ENCODE data around the gene RPS14.

DNA sequence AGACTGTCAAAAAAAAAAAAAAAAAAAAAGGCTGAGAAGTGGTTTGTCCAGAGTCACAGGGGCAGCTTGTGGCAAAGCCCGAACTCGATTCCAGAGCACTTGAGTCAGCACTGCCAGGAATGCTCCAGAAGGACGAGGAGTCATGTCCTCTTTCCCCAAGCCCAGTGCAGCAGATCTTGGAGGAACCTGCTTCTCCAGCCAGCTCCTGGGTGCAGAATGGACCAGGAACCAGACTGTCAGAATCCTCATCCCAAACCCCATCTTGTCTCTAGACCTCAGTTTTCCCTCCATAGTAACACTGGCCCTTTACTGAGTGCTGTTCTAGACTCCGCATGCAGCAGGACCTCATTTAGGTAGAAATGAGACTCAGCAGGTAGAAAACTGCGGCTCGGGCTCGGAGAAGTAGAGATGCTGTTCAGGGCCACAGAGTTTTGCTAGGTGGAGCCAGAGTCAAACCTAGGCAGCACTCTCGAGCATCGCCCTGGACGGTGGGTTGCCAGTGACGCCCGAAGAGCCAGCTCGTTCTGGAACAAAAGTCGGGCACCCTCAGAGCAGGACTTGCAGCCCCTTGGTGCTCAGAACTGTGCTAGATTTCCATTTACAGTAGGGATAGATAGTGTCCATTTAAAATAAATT is 52.3 kb downstream of the RPS14 start:
- TF ChIP-seq, protein P1, sequence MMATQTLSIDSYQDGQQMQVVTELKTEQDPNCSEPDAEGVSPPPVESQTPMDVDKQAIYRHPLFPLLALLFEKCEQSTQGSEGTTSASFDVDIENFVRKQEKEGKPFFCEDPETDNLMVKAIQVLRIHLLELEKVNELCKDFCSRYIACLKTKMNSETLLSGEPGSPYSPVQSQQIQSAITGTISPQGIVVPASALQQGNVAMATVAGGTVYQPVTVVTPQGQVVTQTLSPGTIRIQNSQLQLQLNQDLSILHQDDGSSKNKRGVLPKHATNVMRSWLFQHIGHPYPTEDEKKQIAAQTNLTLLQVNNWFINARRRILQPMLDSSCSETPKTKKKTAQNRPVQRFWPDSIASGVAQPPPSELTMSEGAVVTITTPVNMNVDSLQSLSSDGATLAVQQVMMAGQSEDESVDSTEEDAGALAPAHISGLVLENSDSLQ (IDR thresholded peaks at IDR 0.05) = no peak
- TF ChIP-seq SP1 (IDR thresholded peaks at IDR 0.05) (no peak), ELF4 (IDR thresholded peaks at IDR 0.05) (no peak), ARNT (IDR thresholded peaks at IDR 0.05) (no peak), CTBP1 (IDR thresholded peaks at IDR 0.05; ENCODE audit: borderline replicate concordance) (no peak), TARDBP (IDR thresholded peaks at IDR 0.05) (no peak), BHLHE40 (IDR thresholded peaks at IDR 0.05; ENCODE audit: borderline replicate concordance) (no peak), LEF1 (IDR thresholded peaks at IDR 0.05; ENCODE audit: borderline replicate concordance) (no peak), FOXK2 (IDR thresholded peaks at IDR 0.05) (no peak), FOXA1 (IDR thresholded peaks at IDR 0.05) (no peak), FOXM1 (IDR thresholded peaks at IDR 0.05; ENCODE audit: borderline replicate concordance) (no peak), L3MBTL2 (conservative IDR thresholded peaks at IDR 0.05) (no peak), NFRKB (IDR thresholded peaks at IDR 0.05) (no peak), SUZ12 (IDR thresholded peaks at IDR 0.05) (no peak)

All from HEK293T (cell line).